ENCODE measurements around the gene DESI2.

GRCh38 chr1:244651956-244652622 lies 837 bp upstream of the DESI2 start:
- TF ChIP-seq POLR2A (IDR thresholded peaks at IDR 0.05) = no peak
- TF ChIP-seq, protein P1, sequence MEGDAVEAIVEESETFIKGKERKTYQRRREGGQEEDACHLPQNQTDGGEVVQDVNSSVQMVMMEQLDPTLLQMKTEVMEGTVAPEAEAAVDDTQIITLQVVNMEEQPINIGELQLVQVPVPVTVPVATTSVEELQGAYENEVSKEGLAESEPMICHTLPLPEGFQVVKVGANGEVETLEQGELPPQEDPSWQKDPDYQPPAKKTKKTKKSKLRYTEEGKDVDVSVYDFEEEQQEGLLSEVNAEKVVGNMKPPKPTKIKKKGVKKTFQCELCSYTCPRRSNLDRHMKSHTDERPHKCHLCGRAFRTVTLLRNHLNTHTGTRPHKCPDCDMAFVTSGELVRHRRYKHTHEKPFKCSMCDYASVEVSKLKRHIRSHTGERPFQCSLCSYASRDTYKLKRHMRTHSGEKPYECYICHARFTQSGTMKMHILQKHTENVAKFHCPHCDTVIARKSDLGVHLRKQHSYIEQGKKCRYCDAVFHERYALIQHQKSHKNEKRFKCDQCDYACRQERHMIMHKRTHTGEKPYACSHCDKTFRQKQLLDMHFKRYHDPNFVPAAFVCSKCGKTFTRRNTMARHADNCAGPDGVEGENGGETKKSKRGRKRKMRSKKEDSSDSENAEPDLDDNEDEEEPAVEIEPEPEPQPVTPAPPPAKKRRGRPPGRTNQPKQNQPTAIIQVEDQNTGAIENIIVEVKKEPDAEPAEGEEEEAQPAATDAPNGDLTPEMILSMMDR (IDR thresholded peaks at IDR 0.05) = no peak

All from thyroid gland (tissue), 4 donors.